ENCODE results near the gene ZNF853. TPM values are rescaled to one million over a fixed set of nuclear protein-coding genes. Genes with fewer than 3 reads are reported as not detected.
"Not testable (repeated sequence)": the region's sequence is repeated elsewhere in the genome, so short reads cannot be mapped to it uniquely, and the experiment has no call there.

ZNF853 gene
- polyA plus RNA-seq, 4 donors: 15.0 to 18.5 (median 15.8) TPM

DNA sequence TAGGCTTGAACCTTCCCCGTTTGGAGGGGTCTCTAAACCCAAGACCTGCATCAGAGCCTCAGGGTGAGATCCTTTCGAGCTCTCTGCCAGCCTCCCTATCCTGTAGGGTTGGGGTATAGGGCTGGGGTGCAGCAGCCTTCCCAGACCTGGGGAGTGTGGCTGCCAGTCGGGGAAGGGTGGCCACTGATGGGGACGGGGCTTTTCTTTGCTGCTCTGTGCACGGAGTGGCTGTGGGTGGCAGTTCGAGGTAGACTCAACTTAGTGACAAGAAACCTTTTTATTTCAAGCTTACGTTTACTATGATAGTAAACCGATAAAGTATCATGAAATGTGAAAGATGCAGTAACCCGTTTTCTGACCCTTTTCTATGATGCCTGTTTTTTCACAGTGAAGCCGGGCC, 34.7 kb downstream of the ZNF853 start:
- no peak for DNase-seq (ENCODE audit: low read depth in 4 of 4, low spot score in 3 of 4)

DNA sequence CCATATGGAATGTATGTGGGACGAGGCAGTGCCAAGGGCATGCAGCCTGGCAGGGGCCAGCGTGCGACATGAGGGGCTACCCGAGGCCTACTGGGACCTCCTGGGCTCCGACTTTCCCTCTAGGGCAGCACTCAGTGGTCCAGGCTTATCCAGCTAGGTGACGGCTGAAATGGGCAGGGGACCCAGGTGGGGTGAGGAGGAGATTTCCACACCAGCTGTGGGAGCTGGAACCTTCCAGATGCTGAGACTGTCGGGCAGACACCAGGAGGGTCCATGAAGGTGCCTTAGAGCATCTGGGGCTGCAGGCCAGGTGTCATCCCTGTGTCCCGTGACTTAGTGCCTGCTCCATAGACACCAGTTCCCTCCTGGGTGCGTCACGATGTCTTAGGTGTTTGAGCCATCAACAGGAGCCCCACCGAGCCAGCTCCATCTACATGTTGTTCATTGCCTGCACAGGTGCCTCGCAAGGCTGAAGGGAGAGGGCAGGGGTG, 35.2 kb downstream of the ZNF853 start:
- no peak for DNase-seq (ENCODE audit: low read depth in 4 of 4, low spot score in 3 of 4)

DNA sequence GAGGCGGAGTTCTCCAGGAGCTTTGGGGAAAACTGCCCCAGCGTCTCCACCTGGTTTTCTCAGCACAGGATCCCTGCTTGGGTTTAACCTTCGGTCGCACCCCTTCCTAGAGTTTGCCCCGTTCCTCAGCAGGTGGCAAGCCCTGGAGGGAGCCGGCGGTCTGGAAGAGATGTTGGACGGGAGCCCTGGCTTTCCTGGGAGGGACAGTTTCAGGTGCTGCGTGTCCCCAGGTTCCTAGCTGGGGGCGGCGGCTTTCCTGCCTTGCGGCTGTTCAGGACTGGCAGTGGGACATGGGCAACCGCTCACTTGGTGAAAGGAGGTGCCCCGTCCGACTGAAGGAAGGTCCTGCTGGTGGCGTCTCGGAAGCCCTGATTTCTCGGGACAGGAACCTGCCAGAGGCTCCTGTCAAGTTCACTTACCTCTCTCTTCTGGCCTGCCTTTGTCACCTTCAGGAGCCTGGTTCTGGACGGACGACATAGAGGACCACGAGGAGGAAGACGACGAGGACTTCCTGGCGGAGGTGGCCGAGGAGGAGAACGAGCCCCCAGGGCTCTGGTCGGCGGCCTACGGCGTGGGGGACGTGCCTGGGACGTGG, 36.5 kb downstream of the ZNF853 start:
- DNase-seq (ENCODE audit: low read depth in 4 of 4, low spot score in 3 of 4): no peak

DNA sequence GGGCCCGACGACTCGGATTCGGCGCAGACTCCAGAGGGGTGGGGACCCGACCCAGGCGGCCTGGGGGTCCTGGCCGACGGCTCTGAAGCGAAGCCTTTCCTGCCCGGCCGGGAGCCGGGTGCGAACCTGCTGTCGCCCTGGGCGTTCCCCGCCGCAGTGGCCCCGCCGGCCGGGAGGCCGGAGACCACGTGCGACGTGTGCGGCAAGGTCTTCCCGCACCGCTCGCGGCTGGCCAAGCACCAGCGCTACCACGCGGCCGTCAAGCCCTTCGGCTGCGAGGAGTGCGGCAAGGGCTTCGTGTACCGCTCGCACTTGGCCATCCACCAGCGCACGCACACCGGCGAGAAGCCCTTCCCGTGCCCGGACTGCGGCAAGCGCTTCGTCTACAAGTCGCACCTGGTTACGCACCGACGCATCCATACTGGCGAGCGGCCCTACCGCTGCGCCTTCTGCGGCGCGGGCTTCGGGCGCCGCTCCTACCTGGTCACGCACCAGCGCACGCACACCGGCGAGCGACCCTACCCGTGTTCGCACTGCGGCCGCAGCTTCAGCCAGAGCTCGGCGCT, 37.1 kb downstream of the ZNF853 start:
- DNase-seq (ENCODE audit: low read depth in 4 of 4, low spot score in 3 of 4): no peak

DNA sequence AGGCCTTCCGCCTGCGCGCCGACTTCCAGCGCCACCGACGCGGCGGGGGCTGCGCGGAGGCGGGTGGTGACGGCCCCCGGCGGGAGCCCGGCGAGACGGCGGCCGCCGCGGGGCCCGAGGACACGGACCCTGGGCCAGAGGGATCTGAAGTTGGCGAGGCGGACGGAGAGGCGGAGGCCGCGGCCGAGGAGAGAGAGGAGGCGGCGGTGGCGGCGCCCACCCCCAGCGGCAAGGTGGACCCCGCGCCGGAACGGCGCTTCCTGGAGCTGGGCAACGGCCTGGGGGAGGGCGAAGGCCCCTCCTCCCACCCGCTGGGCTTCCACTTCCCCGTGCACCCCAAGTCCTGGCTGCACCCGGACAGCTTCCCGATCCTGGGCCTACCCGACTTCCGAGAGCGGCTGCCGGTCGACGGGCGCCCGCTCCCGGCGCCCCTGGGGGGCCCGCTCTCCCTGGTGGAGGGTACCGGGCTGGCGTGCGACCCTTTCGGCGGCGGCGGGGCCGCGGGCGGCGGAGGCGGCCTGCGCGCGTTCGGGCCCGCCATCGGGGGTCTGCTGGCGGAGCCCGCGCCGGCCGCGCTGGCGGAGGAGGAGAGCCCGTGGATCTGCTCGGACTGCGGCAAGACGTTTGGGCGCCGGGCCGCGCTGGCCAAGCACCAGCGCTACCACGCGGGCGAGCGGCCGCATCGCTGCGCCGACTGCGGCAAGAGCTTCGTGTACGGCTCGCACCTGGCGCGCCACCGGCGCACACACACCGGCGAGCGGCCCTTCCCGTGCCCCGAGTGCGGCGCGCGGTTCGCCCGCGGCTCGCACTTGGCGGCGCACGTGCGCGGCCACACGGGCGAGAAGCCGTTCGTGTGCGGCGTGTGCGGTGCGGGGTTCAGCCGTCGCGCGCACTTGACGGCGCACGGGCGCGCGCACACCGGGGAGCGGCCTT, 37.9 kb downstream of the ZNF853 start:
- no peak for DNase-seq (ENCODE audit: low read depth in 4 of 4, low spot score in 3 of 4)

DNA sequence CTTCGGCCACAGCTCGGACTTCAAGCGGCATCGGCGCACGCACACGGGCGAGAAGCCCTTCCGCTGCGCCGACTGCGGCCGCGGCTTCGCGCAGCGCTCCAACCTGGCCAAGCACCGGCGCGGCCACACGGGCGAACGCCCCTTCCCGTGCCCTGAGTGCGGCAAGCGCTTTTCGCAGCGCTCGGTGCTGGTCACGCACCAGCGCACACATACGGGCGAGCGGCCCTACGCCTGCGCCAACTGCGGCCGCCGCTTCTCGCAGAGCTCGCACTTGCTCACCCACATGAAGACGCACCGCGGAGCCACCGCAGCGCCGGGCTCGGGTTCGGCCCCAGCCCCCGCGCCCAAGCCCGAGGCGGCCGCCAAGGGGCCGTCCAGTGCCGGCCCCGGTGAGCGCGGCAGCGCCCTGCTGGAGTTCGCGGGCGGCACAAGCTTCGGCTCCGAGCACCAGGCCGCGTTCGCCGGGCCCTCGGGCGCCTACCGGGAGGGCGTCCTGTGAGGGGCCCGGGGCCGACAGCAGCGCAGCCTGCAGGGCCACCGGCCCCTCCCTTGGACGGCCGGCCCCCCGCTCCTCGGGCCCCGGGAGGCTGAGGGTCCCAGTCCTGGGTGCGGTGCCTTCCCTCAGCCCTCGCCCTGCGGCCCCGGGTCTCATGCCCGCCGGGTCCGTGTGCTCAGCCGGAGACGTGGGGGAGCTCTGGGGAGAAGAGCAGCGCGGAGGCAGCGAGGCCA, 38.9 kb downstream of the ZNF853 start:
- no peak for DNase-seq (ENCODE audit: low read depth in 4 of 4, low spot score in 3 of 4)

DNA sequence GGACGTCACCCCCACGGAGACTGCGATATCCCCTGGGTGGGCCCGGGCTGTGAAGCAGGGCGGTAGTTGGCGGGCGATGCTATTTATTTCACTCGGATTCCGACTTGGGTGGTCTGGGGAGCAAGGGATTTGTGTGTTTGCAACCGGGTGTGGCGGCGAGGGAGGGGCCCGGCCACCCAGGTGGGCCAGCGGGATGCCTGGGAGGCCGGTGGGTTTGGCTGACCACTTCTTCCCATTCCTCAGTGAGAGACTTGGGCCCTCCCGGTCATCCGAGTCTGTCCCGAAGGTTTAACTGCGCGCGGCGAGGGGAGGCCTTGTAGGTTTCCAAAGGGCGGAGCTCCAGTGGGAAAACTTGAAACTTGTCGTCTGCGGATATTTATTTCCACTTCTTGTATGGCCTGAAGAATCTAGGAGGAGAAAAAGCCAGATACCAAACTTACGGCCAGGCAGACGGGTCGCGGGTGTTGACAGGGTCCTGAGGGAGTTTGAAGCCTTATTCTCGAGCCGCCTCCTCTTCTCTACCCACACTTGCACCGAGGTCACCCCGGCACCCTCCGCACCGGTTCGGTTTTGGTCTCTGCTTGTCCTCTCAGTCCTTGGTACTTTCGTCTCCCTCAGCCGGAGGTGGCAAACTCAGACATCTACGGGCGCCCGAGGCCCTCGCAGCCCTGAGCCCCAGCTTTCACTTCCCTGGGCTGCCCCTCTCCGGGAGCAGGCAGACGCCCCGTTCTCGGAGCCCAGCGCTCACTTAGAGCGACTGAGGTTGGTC, 39.6 kb downstream of the ZNF853 start:
- DNase-seq (ENCODE audit: low read depth in 4 of 4, low spot score in 3 of 4): no peak

DNA sequence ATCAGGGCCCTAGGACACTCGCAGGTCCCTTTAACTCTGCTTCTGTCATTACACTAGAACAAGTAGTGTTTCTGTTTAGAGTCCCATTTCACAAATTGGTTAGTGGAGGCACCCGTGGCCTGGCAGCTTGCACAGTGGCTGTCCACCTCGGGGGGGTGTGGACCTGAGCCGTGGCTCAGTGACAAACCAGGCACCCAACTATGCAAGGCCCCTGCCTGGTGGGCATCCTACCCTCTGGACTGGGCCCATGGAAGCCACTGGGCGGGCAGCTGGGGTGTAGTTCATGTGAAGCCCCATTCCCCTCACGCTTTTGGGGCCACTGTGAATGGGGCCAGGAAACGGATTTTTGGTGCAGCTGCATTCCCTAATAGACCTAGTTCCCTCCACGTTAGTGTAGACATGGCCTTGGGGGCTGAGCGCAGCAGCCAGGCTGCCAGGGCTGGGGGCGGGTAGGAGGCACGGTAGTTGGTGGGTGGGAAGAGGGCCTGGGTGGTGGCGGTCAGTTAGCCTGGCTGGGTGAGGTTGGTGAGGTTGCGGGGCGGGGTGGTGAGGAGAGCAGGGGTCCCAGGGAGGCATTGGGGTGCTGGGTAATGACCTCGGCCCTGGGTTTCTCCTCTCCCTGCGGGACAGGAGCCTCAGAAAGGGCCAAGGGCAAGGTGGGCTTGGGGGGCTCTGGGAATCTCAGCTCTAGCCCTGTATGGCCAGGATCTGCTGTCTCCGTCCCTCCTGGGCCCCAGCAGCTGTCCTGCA, 40.4 kb downstream of the ZNF853 start:
- no peak for DNase-seq (ENCODE audit: low read depth in 4 of 4, low spot score in 3 of 4)

DNA sequence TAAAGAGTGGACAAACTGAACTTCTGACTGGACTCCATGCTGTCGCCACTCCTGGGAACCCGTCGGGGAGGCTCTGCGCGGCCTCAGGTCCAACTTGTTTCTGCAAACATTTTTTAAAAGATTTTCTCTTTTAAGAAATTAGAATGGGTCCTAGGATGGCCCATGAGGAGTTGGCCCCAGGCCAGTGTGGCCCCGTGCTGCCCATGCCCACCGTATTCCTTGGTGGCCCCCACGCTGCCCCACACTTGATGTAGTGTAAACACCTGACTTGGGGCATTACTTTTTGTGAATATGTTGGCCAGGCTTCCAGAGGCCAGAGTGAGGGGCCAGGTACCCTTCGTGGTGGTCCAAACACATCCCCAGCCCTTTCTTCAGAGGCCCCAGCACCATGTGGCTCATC, 41.0 kb downstream of the ZNF853 start:
- no peak for DNase-seq (ENCODE audit: low read depth in 4 of 4, low spot score in 3 of 4)

DNA sequence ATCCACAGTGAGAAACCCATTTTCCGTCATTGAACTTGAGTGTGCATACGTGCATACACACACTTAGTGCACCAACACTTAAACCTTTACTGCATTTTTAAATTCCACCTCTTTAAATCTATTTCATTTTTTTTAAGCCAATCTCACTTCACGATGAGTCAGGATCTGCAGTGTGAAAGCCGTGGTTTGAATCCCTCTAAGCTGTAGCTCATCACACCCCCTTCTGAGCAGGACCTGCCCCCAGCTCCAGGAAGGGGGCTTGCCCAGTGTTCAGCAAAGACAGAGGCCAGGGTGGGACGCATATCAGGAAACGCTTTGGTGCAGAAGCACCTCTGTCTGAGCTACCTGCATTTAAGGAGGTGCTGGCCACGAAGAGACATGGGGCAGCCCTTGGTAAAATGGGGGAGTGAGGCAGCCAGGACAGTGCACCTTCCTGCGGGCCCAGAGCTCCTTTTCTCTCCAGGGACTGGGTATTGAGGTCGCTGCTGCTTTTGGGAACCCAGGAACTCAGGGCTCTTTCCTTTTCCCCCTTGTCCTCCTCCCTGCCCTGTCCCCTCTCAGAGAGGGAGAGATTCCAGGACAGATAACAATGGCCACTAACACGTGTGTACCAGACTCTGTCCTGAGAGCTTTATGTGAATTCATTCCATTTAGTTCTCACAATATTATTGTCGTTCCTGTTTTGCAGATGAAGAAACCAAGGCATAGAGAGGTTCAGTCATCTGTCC, 43.4 kb downstream of the ZNF853 start:
- DNase-seq (ENCODE audit: low read depth in 4 of 4, low spot score in 3 of 4): no peak

DNA sequence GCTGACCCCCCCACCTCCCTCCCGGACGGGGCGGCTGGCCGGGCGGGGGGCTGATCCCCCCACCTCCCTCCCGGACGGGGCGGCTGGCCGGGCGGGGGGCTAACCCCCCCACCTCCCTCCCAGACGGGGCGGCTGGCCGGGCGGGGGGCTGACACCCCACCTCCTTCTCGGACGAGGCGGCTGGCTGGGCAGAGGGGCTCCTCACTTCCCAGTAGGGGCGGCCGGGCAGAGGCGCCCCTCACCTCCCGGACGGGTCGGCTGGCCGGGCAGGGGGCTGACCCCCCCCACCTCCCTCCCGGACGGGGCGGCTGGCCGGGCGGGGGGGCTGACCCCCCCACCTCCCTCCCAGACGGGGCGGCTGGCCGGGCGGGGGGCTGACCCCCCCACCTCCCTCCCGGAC, 55.4 kb downstream of the ZNF853 start:
- DNase-seq (ENCODE audit: low read depth in 4 of 4, low spot score in 3 of 4): not testable (repeated sequence)

Other genes with a start within 250 kb of the ZNF853 start
- gene RAC1, start 241.1 kb upstream of the ZNF853 start, polyA plus RNA-seq (ENCODE audit: insufficient read length in 4 of 4): 100 to 1,000 TPM; 276 to 327 (median 309) TPM
- 10 to 100 TPM; 13.5 to 17.3 (median 15.5) TPM for gene DAGLB, start 167.7 kb upstream of the ZNF853 start, polyA plus RNA-seq (ENCODE audit: insufficient read length in 4 of 4)
- gene KDELR2, start 131.5 kb upstream of the ZNF853 start, polyA plus RNA-seq (ENCODE audit: insufficient read length in 4 of 4): 100 to 1,000 TPM; 193 to 223 (median 210) TPM
- gene GRID2IP, start 64.1 kb upstream of the ZNF853 start, polyA plus RNA-seq (ENCODE audit: insufficient read length in 4 of 4): under 1 TPM; 0.52 to 0.78 (median 0.64) TPM
- gene ZDHHC4, start 38.2 kb upstream of the ZNF853 start, polyA plus RNA-seq (ENCODE audit: insufficient read length in 4 of 4): 10 to 100 TPM; 78.7 to 98.4 (median 89.2) TPM
- 10 to 100 TPM; 31.9 to 38.3 (median 33.3) TPM for gene INTS15, start 25.6 kb upstream of the ZNF853 start, polyA plus RNA-seq (ENCODE audit: insufficient read length in 4 of 4)
- 10 to 100 TPM; 36.5 to 39.8 (median 37.6) TPM for gene ZNF316, start 21.7 kb downstream of the ZNF853 start, polyA plus RNA-seq (ENCODE audit: insufficient read length in 4 of 4)
- 10 to 100 TPM; 33.9 to 46.2 (median 44.4) TPM for gene ZNF12, start 91.3 kb downstream of the ZNF853 start, polyA plus RNA-seq (ENCODE audit: insufficient read length in 4 of 4)
- gene RSPH10B2, start 138.5 kb downstream of the ZNF853 start, polyA plus RNA-seq (ENCODE audit: insufficient read length in 4 of 4): 1 to 10 TPM in 2 of 4 donors, not detected in 2; 1.1 to 1.3 TPM
- 10 to 100 TPM; 45.7 to 93.4 (median 64.9) TPM for gene CCZ1B, start 210.7 kb downstream of the ZNF853 start, polyA plus RNA-seq (ENCODE audit: insufficient read length in 4 of 4)

All from right renal pelvis (tissue), 4 donors.